HCT116 (cell line): ENCODE measurements around the gene CCNA2. TPM values are rescaled to one million over a fixed set of nuclear protein-coding genes. Genes with fewer than 3 reads are reported as not detected.

Source experiments
- ATAC-seq: fragments of 200-7000 bp; cut with Tn5 transposase; 2 replicates; pipeline ENCODE4 v1.9.1; 2020; ENCODE audit warnings: mild to moderate bottlenecking, moderate library complexity
- BruUV-seq: library from RNA; stranded (reverse); fragments of 400-500 nt; replicated peaks from 2 replicates; lab custom pipeline; 2021; lab: Mats Ljungman, UMichigan
- CTCF ChIA-PET: fragments of 300-600 bp; sonication (Branson Sonifier 250); formaldehyde crosslinking; loops from one replicate; lab custom pipeline; 2021; ENCODE audit warnings: antibody characterized with exemption; lab: Charles Lee
- POLR2A ChIA-PET: fragments of 300-600, 350-600 bp; sonication (Branson Sonifier 250); formaldehyde crosslinking; loops from one replicate; lab custom pipeline; 2021; ENCODE audit warnings: antibody characterized with exemption; lab: Charles Lee
- RAD21 ChIA-PET, 2 experiments: fragments of 300-600 bp; sonication (Branson Sonifier 250); formaldehyde crosslinking; loops; one replicate each; lab custom pipeline; 2023; ENCODE audit warnings: low total read pairs in 2 of 2; ENCODE audit not compliant: uncharacterized antibody in 2 of 2, unreplicated experiment in 2 of 2, low non-redundant PET in 1 of 2; lab: Charles Lee
- DNase-seq: peaks from one replicate; pipeline ENCODE4 v3.0.0-alpha.2; 2010; ENCODE audit warnings: low read depth, low spot score
- H2AFZ ChIP-seq: fragments of 200-600 bp; shearing (Covaris generic), sonication (generic); 2 replicates; pipeline ENCODE4 v1.6.1; 2017; ENCODE audit warnings: low read depth, mixed run types, mixed read lengths, antibody characterized with exemption, low read length; ENCODE audit not compliant: poor library complexity, severe bottlenecking
- H3K27ac ChIP-seq: 2 replicates; pipeline ENCODE4 v1.5.1; 2012; ENCODE audit warnings: low read depth, low read length
- H3K27me3 ChIP-seq: fragments of 200-600 bp; sonication (generic); 2 replicates; pipeline ENCODE4 v1.6.1; 2016; ENCODE audit warnings: mixed run types, low read length, mixed read lengths; ENCODE audit not compliant: insufficient read depth
- H3K36me3 ChIP-seq, 2 experiments: fragments of 200-500 bp in 1 of 2; fragments of 200-600 bp in 1 of 2; sonication (Bioruptor generic) in 1 of 2; sonication (generic) in 1 of 2; 2 replicates each; pipeline versions ENCODE4 v1.5.1 to v1.6.1; 2014 to 2016; ENCODE audit warnings: low read length in 2 of 2, inconsistent platforms in 1 of 2, mixed read lengths in 1 of 2, mixed run types in 1 of 2; ENCODE audit not compliant: insufficient read depth in 2 of 2, control insufficient read depth in 1 of 2
- H3K4me1 ChIP-seq, 2 experiments: fragments of 200-600 bp in 1 of 2; sonication (generic) in 1 of 2; 2 replicates each; pipeline versions ENCODE4 v1.5.1 to v1.6.1; 2012 to 2017; ENCODE audit warnings: low read length in 2 of 2, inconsistent platforms in 1 of 2, mild to moderate bottlenecking in 1 of 2, mixed read lengths in 1 of 2, mixed run types in 1 of 2, moderate library complexity in 1 of 2; ENCODE audit not compliant: insufficient read depth in 2 of 2, control insufficient read depth in 1 of 2
- H3K4me2 ChIP-seq: fragments of 200-600 bp; sonication (generic); 2 replicates; pipeline ENCODE4 v1.6.1; 2017; ENCODE audit warnings: mixed run types, low read length, mixed read lengths
- H3K4me3 ChIP-seq, 2 experiments: fragments of 200-600 bp in 1 of 2; sonication (generic) in 1 of 2; replicated peaks in 1 of 2; 2 replicates each; pipeline ENCODE4 v1.5.1; 2011 to 2016; ENCODE audit warnings: low read length in 2 of 2, control low read depth in 1 of 2, low read depth in 1 of 2, mild to moderate bottlenecking in 1 of 2, mixed read lengths in 1 of 2, mixed run types in 1 of 2
- H3K79me2 ChIP-seq: fragments of 200-600 bp; sonication (generic); 2 replicates; pipeline ENCODE4 v1.6.1; 2017; ENCODE audit warnings: mild to moderate bottlenecking, mixed run types, low read length, moderate library complexity, mixed read lengths; ENCODE audit not compliant: insufficient read depth
- H3K9ac ChIP-seq: fragments of 200-600 bp; sonication (generic); 2 replicates; pipeline ENCODE4 v1.6.1; 2016; ENCODE audit warnings: low read length, mixed read lengths
- H3K9me2 ChIP-seq: fragments of 200-600 bp; sonication (generic), shearing (Covaris generic); 2 replicates; pipeline ENCODE4 v1.6.1; 2017; ENCODE audit warnings: mixed run types, mild to moderate bottlenecking, moderate library complexity; ENCODE audit not compliant: insufficient read depth
- H3K9me3 ChIP-seq, 2 experiments: fragments of 200-500 bp in 1 of 2; fragments of 200-600 bp in 1 of 2; sonication (Bioruptor generic) in 1 of 2; sonication (generic) in 1 of 2; 2 replicates each; pipeline ENCODE4 v1.6.1; 2014 to 2017; ENCODE audit warnings: low read length in 2 of 2, mixed read lengths in 2 of 2, inconsistent platforms in 1 of 2, low read depth in 1 of 2, mild to moderate bottlenecking in 1 of 2, mixed run types in 1 of 2, moderate library complexity in 1 of 2; ENCODE audit not compliant: control insufficient read depth in 1 of 2, insufficient read depth in 1 of 2
- H4K20me1 ChIP-seq: fragments of 200-600 bp; sonication (generic), shearing (Covaris generic); 2 replicates; pipeline ENCODE4 v1.6.1; 2017; ENCODE audit warnings: mixed run types, mild to moderate bottlenecking, moderate library complexity; ENCODE audit not compliant: insufficient read depth
- CBX3 ChIP-seq: IDR thresholded peaks from 2 replicates; pipeline ENCODE4 v1.6.1; 2012; ENCODE audit warnings: low read depth
- CEBPB ChIP-seq: IDR thresholded peaks from 2 replicates; pipeline ENCODE4 v1.6.1; 2012; ENCODE audit warnings: low read depth
- ELF1 ChIP-seq: IDR thresholded peaks from 2 replicates; pipeline ENCODE4 v1.6.1; 2012; ENCODE audit warnings: low read depth, borderline replicate concordance
- EZH2 ChIP-seq: fragments of 200-600 bp; sonication (generic); IDR thresholded peaks from 2 replicates; pipeline ENCODE4 v1.6.1; 2017; ENCODE audit warnings: antibody characterized with exemption, mixed run types
- EZH2phosphoT487 ChIP-seq: fragments of 200-600 bp; IDR thresholded peaks from 2 replicates; pipeline ENCODE4 v1.6.1; 2018; ENCODE audit warnings: antibody characterized with exemption, borderline replicate concordance
- JUND ChIP-seq: IDR thresholded peaks from 2 replicates; pipeline ENCODE4 v1.6.1; 2012
- POLR2AphosphoS5 ChIP-seq: IDR thresholded peaks from 2 replicates; pipeline ENCODE4 v1.6.1; 2011; ENCODE audit warnings: mild to moderate bottlenecking, low read depth, low read length, moderate library complexity
- RAD21 ChIP-seq: IDR thresholded peaks from 2 replicates; pipeline ENCODE4 v1.6.1; 2012; ENCODE audit warnings: low read depth, mild to moderate bottlenecking
- SIN3A ChIP-seq: IDR thresholded peaks from 2 replicates; pipeline ENCODE4 v1.6.1; 2012; ENCODE audit warnings: low read depth
- TCF7L2 ChIP-seq: IDR thresholded peaks from 2 replicates; pipeline ENCODE4 v1.7.0; 2011; ENCODE audit warnings: borderline replicate concordance, inconsistent platforms; ENCODE audit not compliant: insufficient read depth, insufficient read length; ENCODE audit errors: extremely low read depth
- YY1 ChIP-seq: IDR thresholded peaks from 2 replicates; pipeline ENCODE4 v1.6.1; 2011; ENCODE audit warnings: low read length, low read depth, moderate library complexity, mild to moderate bottlenecking; ENCODE audit not compliant: insufficient replicate concordance; ENCODE audit errors: extremely low read depth
- ZFX ChIP-seq: fragments of 450-650 bp; IDR thresholded peaks from 2 replicates; pipeline ENCODE4 v1.6.1; 2017
- ZNF274 ChIP-seq: fragments of 200-500 bp; sonication (Bioruptor generic); IDR thresholded peaks from 2 replicates; pipeline ENCODE4 v1.6.1; 2014; ENCODE audit warnings: mild to moderate bottlenecking, low read depth, low read length, inconsistent platforms
- intact Hi-C: fragments of 100-400 bp; cut with micrococcal nuclease; formaldehyde crosslinking; loops from 2 replicates; pipeline ENCODE4 v1.10.0; 2022
- total RNA-seq: library from RNA; stranded (reverse); gene quantifications from one replicate; pipeline ENCODE4 v1.2.1, GENCODE V29; 2021; ENCODE audit not compliant: unreplicated experiment
- TF ChIP-seq, protein P1 (sequence below): IDR thresholded peaks from 2 replicates; pipeline ENCODE4 v1.6.1; 2012; ENCODE audit warnings: low read depth
- TF ChIP-seq, protein P2 (sequence below), 3 experiments: fragments of 200-600 bp in 1 of 3; sonication (generic) in 1 of 3; IDR thresholded peaks in 2 of 3; conservative IDR thresholded peaks in 1 of 3; 2 replicates each; pipeline ENCODE4 v1.5.1; 2012 to 2017; ENCODE audit warnings: low read depth in 2 of 3, low read length in 2 of 3, antibody characterized with exemption in 1 of 3, borderline replicate concordance in 1 of 3, control low read depth in 1 of 3, mild to moderate bottlenecking in 1 of 3, mixed read lengths in 1 of 3, mixed run types in 1 of 3, moderate library complexity in 1 of 3; ENCODE audit not compliant: insufficient read depth in 1 of 3

CCNA2 gene
- total RNA-seq, 1 experiment from 2014 or later = 75.4 TPM

DNA sequence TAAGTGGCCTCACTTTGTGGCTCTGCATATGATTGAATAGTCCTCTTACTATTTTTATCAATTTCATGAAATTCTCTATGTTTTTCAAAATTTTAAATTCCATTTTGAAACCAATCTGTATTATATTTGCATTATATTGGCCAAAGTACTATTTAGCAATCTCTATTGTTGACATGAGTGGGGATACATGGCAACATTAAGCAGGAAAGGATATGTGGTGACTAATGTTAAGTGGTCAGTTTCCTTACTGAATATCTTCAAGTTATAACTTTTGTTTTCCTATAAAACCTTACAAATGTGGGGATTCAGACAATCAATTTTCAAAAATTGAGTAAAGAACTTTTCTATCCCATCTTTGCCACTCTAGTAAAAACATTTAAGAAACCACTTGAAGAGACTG, 36.4 kb upstream of the CCNA2 start:
- Histone ChIP-seq H3K9ac (no peak overlapping the region), H3K4me3 (no peak overlapping the region), H3K4me1 (no peaks in the 10 kb centered on the region), H3K4me2 (no peak overlapping the region), H2AFZ (no peak overlapping the region), H3K9me2 (no peaks in the 10 kb centered on the region), H3K27ac (no peak overlapping the region), H3K79me2 (peaks cover 3% of the 10 kb centered on the region; the same call in 1 of the 2 replicates), H3K27me3 (no peaks in the 10 kb centered on the region), H4K20me1 (no peaks in the 10 kb centered on the region), H3K36me3 (peaks cover 3 to 14% of the 10 kb centered on the region in 2 experiments), H3K9me3 (no peaks in the 10 kb centered on the region)
- intact Hi-C loops = no loop called here
- RAD21 ChIA-PET = no interaction called here
- ATAC-seq (no peak), DNase-seq (no peak)
- TF ChIP-seq ZNF274 (no peak), EZH2phosphoT487 (no peak), CEBPB (no peak)
- BruUV-seq = no TSS peak
- CTCF ChIA-PET = no interaction called here
- POLR2A ChIA-PET = no interaction called here

DNA sequence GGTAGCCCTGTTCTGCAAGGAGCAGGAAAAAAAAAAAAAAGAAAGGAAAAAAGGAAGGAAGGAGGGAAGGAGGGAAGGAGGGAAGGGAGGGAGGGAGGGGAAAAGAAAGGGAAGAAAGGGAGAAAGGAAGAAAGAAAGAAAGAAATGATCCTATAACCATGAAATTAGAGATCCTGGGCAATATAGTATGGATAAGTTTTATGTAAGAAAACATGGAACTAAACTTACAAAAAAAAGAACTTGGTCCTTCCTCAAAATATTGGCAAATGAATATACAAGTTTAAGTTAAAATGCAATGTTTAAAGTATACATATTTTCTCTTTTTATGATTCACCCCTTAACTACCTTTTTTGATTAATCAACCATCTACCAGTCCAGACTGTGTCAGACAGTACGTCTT, 27.7 kb upstream of the CCNA2 start:
- Histone ChIP-seq H3K36me3 (peaks cover 3 to 6% of the 10 kb centered on the region in 2 experiments; a peak in 1 of 4 replicates), H3K27ac (no peak overlapping the region), H3K79me2 (no peaks in the 10 kb centered on the region), H4K20me1 (no peaks in the 10 kb centered on the region), H3K4me2 (no peak overlapping the region), H3K4me1 (no peaks in the 10 kb centered on the region), H3K9me3 (no peaks in the 10 kb centered on the region), H3K27me3 (no peaks in the 10 kb centered on the region), H2AFZ (no peak overlapping the region), H3K4me3 (no peak overlapping the region), H3K9ac (no peak overlapping the region), H3K9me2 (no peaks in the 10 kb centered on the region)
- RAD21 ChIA-PET = no interaction called here
- CTCF ChIA-PET = no interaction called here
- POLR2A ChIA-PET = no interaction called here
- no TSS peak for BruUV-seq
- ATAC-seq (no peak), DNase-seq (no peak)
- intact Hi-C loops = no loop called here
- TF ChIP-seq EZH2 = no peak
- TF ChIP-seq SIN3A = no peak
- TF ChIP-seq RAD21 = no peak
- no peak for TF ChIP-seq CBX3
- no peak for TF ChIP-seq POLR2AphosphoS5
- TF ChIP-seq, protein P1, sequence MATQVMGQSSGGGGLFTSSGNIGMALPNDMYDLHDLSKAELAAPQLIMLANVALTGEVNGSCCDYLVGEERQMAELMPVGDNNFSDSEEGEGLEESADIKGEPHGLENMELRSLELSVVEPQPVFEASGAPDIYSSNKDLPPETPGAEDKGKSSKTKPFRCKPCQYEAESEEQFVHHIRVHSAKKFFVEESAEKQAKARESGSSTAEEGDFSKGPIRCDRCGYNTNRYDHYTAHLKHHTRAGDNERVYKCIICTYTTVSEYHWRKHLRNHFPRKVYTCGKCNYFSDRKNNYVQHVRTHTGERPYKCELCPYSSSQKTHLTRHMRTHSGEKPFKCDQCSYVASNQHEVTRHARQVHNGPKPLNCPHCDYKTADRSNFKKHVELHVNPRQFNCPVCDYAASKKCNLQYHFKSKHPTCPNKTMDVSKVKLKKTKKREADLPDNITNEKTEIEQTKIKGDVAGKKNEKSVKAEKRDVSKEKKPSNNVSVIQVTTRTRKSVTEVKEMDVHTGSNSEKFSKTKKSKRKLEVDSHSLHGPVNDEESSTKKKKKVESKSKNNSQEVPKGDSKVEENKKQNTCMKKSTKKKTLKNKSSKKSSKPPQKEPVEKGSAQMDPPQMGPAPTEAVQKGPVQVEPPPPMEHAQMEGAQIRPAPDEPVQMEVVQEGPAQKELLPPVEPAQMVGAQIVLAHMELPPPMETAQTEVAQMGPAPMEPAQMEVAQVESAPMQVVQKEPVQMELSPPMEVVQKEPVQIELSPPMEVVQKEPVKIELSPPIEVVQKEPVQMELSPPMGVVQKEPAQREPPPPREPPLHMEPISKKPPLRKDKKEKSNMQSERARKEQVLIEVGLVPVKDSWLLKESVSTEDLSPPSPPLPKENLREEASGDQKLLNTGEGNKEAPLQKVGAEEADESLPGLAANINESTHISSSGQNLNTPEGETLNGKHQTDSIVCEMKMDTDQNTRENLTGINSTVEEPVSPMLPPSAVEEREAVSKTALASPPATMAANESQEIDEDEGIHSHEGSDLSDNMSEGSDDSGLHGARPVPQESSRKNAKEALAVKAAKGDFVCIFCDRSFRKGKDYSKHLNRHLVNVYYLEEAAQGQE = no peak
- no peak for TF ChIP-seq TCF7L2
- TF ChIP-seq JUND = no peak
- no peak for TF ChIP-seq ZFX
- TF ChIP-seq, protein P2, sequence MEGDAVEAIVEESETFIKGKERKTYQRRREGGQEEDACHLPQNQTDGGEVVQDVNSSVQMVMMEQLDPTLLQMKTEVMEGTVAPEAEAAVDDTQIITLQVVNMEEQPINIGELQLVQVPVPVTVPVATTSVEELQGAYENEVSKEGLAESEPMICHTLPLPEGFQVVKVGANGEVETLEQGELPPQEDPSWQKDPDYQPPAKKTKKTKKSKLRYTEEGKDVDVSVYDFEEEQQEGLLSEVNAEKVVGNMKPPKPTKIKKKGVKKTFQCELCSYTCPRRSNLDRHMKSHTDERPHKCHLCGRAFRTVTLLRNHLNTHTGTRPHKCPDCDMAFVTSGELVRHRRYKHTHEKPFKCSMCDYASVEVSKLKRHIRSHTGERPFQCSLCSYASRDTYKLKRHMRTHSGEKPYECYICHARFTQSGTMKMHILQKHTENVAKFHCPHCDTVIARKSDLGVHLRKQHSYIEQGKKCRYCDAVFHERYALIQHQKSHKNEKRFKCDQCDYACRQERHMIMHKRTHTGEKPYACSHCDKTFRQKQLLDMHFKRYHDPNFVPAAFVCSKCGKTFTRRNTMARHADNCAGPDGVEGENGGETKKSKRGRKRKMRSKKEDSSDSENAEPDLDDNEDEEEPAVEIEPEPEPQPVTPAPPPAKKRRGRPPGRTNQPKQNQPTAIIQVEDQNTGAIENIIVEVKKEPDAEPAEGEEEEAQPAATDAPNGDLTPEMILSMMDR (IDR thresholded peaks at IDR 0.05 in 2 of 3, conservative IDR thresholded peaks at IDR 0.05 in 1 of 3; ENCODE audit: borderline replicate concordance in 1 of 3, insufficient read depth in 1 of 3, low read depth in 2 of 3, low read length in 2 of 3) = no peak
- TF ChIP-seq ELF1 = no peak
- no peak for TF ChIP-seq YY1
